Neural crest cell (in vitro differentiated cells): ENCODE results near the gene KRTAP10-6. TPM values are rescaled to one million over a fixed set of nuclear protein-coding genes. Genes with fewer than 3 reads are reported as not detected.

Experiments used
- DNase-seq: peaks from one replicate; pipeline ENCODE4 v3.0.0; 2021; ENCODE audit warnings: low read depth, mixed read lengths, low spot score
- H3K27ac Mint-ChIP-seq: one replicate; pipeline ENCODE4 v1.8.0; 2021; ENCODE audit warnings: mild to moderate bottlenecking, mixed read lengths; ENCODE audit not compliant: unreplicated experiment
- H3K27me3 Mint-ChIP-seq: 2 replicates; pipeline ENCODE4 v1.8.0; 2021; ENCODE audit warnings: low read depth, mild to moderate bottlenecking, mixed read lengths
- H3K36me3 Mint-ChIP-seq: 2 replicates; pipeline ENCODE4 v1.8.0; 2021; ENCODE audit warnings: low read depth, mild to moderate bottlenecking, mixed read lengths
- H3K4me1 Mint-ChIP-seq: 2 replicates; pipeline ENCODE4 v1.8.0; 2021; ENCODE audit warnings: mixed read lengths
- H3K4me3 Mint-ChIP-seq: one replicate; pipeline ENCODE4 v1.8.0; 2021; ENCODE audit warnings: mild to moderate bottlenecking, mixed read lengths
- H3K9me3 Mint-ChIP-seq: 2 replicates; pipeline ENCODE4 v1.8.0; 2021; ENCODE audit warnings: mixed read lengths
- CTCF ChIP-seq: fragments of 200-600 bp; sonication (generic); conservative IDR thresholded peaks from 2 replicates; pipeline ENCODE4 v1.5.0; 2021; ENCODE audit warnings: antibody characterized with exemption, mild to moderate bottlenecking
- total RNA-seq: library from RNA; stranded (reverse); gene quantifications from 2 replicates; pipeline ENCODE4 v1.2.1, GENCODE V29; 2021

Gene KRTAP10-6
- total RNA-seq, 1 donor from 2014 or later, result not detected

GRCh38 chr21:44542716-44543115 lies 49.6 kb downstream of the KRTAP10-6 start:
- H3K36me3 Mint-ChIP-seq, result peaks cover 8% of the 10 kb centered on the region
- H3K27me3 Mint-ChIP-seq, result no peaks in the 10 kb centered on the region
- TF ChIP-seq CTCF, result no peak
- no peak overlapping the region for H3K27ac Mint-ChIP-seq
- peaks cover 10% of the 10 kb centered on the region for H3K9me3 Mint-ChIP-seq
- H3K4me3 Mint-ChIP-seq, result no peak overlapping the region
- H3K4me1 Mint-ChIP-seq, result no peaks in the 10 kb centered on the region
- no peak for DNase-seq

Other genes with a start within 250 kb of the KRTAP10-6 start
- gene TRPM2, start 238.9 kb downstream of the KRTAP10-6 start, total RNA-seq, result not detected in 2 replicates
- 9.6 and 10.1 TPM in 2 replicates for gene LRRC3, start 137.0 kb downstream of the KRTAP10-6 start, total RNA-seq
- gene KRTAP10-1, start 52.3 kb downstream of the KRTAP10-6 start, total RNA-seq, result not detected in 2 replicates
- not detected in 2 replicates for gene KRTAP10-2, start 41.0 kb downstream of the KRTAP10-6 start, total RNA-seq
- not detected in 2 replicates for gene KRTAP10-3, start 33.7 kb downstream of the KRTAP10-6 start, total RNA-seq
- not detected in 2 replicates for gene KRTAP10-4, start 18.8 kb downstream of the KRTAP10-6 start, total RNA-seq
- not detected in 2 replicates for gene KRTAP10-5, start 11.9 kb downstream of the KRTAP10-6 start, total RNA-seq
- not detected in 2 replicates for gene KRTAP10-7, start 8.1 kb upstream of the KRTAP10-6 start, total RNA-seq
- not detected in 2 replicates for gene KRTAP10-8, start 19.6 kb upstream of the KRTAP10-6 start, total RNA-seq
- not detected in 2 replicates for gene KRTAP10-9, start 34.6 kb upstream of the KRTAP10-6 start, total RNA-seq
- gene KRTAP10-10, start 44.9 kb upstream of the KRTAP10-6 start, total RNA-seq, result not detected in 2 replicates
- gene KRTAP10-11, start 53.9 kb upstream of the KRTAP10-6 start, total RNA-seq, result not detected in 2 replicates
- not detected in 2 replicates for gene KRTAP12-4, start 62.2 kb upstream of the KRTAP10-6 start, total RNA-seq
- not detected in 2 replicates for gene KRTAP12-3, start 65.4 kb upstream of the KRTAP10-6 start, total RNA-seq
- not detected in 2 replicates for gene KRTAP12-2, start 74.4 kb upstream of the KRTAP10-6 start, total RNA-seq
- gene KRTAP12-1, start 89.7 kb upstream of the KRTAP10-6 start, total RNA-seq, result not detected in 2 replicates
- not detected in 2 replicates for gene KRTAP10-12, start 104.7 kb upstream of the KRTAP10-6 start, total RNA-seq
- gene TSPEAR, start 119.1 kb upstream of the KRTAP10-6 start, total RNA-seq, result not detected in 2 replicates
- 108 and 111 TPM in 2 replicates for gene UBE2G2, start 209.3 kb upstream of the KRTAP10-6 start, total RNA-seq
- 92.1 and 97.7 TPM in 2 replicates for gene SUMO3, start 225.6 kb upstream of the KRTAP10-6 start, total RNA-seq